Type B pancreatic cell (in vitro differentiated cells): ENCODE measurements around the gene MCIDAS. TPM values are rescaled to one million over a fixed set of nuclear protein-coding genes. Genes with fewer than 3 reads are reported as not detected.

Experiments used
- DNase-seq: peaks from one replicate; pipeline ENCODE4 v3.0.0; 2021; ENCODE audit warnings: mixed read lengths; ENCODE audit not compliant: unreplicated experiment; ENCODE audit errors: extremely low spot score
- H3K27ac Mint-ChIP-seq: 2 replicates; pipeline ENCODE4 v1.8.0; 2021; ENCODE audit warnings: mild to moderate bottlenecking, mixed read lengths
- H3K27me3 Mint-ChIP-seq: 2 replicates; pipeline ENCODE4 v1.8.0; 2021; ENCODE audit warnings: mixed read lengths
- H3K36me3 Mint-ChIP-seq: 2 replicates; pipeline ENCODE4 v1.8.0; 2021; ENCODE audit warnings: mixed read lengths
- H3K4me1 Mint-ChIP-seq: one replicate; pipeline ENCODE4 v1.8.0; 2021; ENCODE audit warnings: mixed read lengths; ENCODE audit not compliant: unreplicated experiment
- H3K4me3 Mint-ChIP-seq: 2 replicates; pipeline ENCODE4 v1.8.0; 2021; ENCODE audit warnings: mild to moderate bottlenecking, mixed read lengths
- H3K9me3 Mint-ChIP-seq: 2 replicates; pipeline ENCODE4 v1.8.0; 2021; ENCODE audit warnings: mixed read lengths
- CTCF ChIP-seq: fragments of 200-600 bp; sonication (generic); conservative IDR thresholded peaks from 2 replicates; pipeline ENCODE4 v1.5.0; 2021; ENCODE audit warnings: antibody characterized with exemption, mild to moderate bottlenecking
- long read RNA-seq: library from polyadenylated mRNA; unstranded; transcript quantifications from one replicate; pipeline ENCODE4 v2.0.0, GENCODE V29; 2020
- total RNA-seq: library from RNA; stranded (reverse); gene quantifications from 2 replicates; pipeline ENCODE4 v1.2.1, GENCODE V29; 2021; ENCODE audit warnings: low replicate concordance

The MCIDAS gene
- 0.17 and 0.36 TPM in 2 replicates for total RNA-seq
- long read RNA-seq = 0 reads

GRCh38 chr5:55226934-55227663, at the start of gene MCIDAS:
MCIDAS (minus strand) TSS chr5:55227315; CDS start chr5:55227138, 177 bp downstream.
- Mint-ChIP-seq H3K9me3 (no peaks in the 10 kb centered on the region), H3K36me3 (peaks cover 4% of the 10 kb centered on the region), H3K27me3 (peaks cover 92% of the 10 kb centered on the region), H3K4me3 (peak within 1 kb of the TSS; percentile 84), H3K4me1 (peaks cover 13% of the 10 kb centered on the region), H3K27ac (no peak within 1 kb of the TSS)
- no peak for TF ChIP-seq CTCF
- peak; percentile 75 for DNase-seq

- no peak overlapping the region for H3K27ac Mint-ChIP-seq
- no peak overlapping the region for H3K4me3 Mint-ChIP-seq
- no peaks in the 10 kb centered on the region for H3K27me3 Mint-ChIP-seq
- TF ChIP-seq CTCF = no peak
- no peaks in the 10 kb centered on the region for H3K4me1 Mint-ChIP-seq
- H3K9me3 Mint-ChIP-seq = no peaks in the 10 kb centered on the region
- H3K36me3 Mint-ChIP-seq = peaks cover 14% of the 10 kb centered on the region
- DNase-seq = no peak
Measured at GRCh38 chr5:55276771-55277170, 49.7 kb upstream of the MCIDAS start.

GRCh38 chr5:55258339-55258738, 31.2 kb upstream of the MCIDAS start:
- no peak overlapping the region for H3K27ac Mint-ChIP-seq
- H3K9me3 Mint-ChIP-seq = no peaks in the 10 kb centered on the region
- TF ChIP-seq CTCF = no peak
- no peak overlapping the region for H3K4me3 Mint-ChIP-seq
- no peaks in the 10 kb centered on the region for H3K27me3 Mint-ChIP-seq
- no peaks in the 10 kb centered on the region for H3K4me1 Mint-ChIP-seq
- H3K36me3 Mint-ChIP-seq = peaks cover 10% of the 10 kb centered on the region
- DNase-seq = no peak

- peaks cover 3% of the 10 kb centered on the region for H3K36me3 Mint-ChIP-seq
- H3K4me3 Mint-ChIP-seq = no peak overlapping the region
- H3K4me1 Mint-ChIP-seq = no peaks in the 10 kb centered on the region
- no peak for DNase-seq
- no peak for TF ChIP-seq CTCF
- H3K27ac Mint-ChIP-seq = no peak overlapping the region
- H3K9me3 Mint-ChIP-seq = no peaks in the 10 kb centered on the region
- no peaks in the 10 kb centered on the region for H3K27me3 Mint-ChIP-seq
Measured at GRCh38 chr5:55254802-55255201, 27.7 kb upstream of the MCIDAS start.

- no peak overlapping the region for H3K27ac Mint-ChIP-seq
- DNase-seq = no peak
- H3K9me3 Mint-ChIP-seq = peaks cover 5% of the 10 kb centered on the region
- H3K27me3 Mint-ChIP-seq = peaks cover 3% of the 10 kb centered on the region
- H3K36me3 Mint-ChIP-seq = no peaks in the 10 kb centered on the region
- TF ChIP-seq CTCF = no peak
- H3K4me3 Mint-ChIP-seq = no peak overlapping the region
- H3K4me1 Mint-ChIP-seq = no peaks in the 10 kb centered on the region
Measured at GRCh38 chr5:55250064-55250463, 22.9 kb upstream of the MCIDAS start.
